Stimulated activated CD8-positive, alpha-beta memory T cell treated with anti-CD3 and anti-CD28 coated beads, Interleukin-2, amount 100 ng/mL, for 1 hour (primary cell): ENCODE data around the gene OTUB1.
"Not testable (repeated sequence)": the region's sequence is repeated elsewhere in the genome, so short reads cannot be mapped to it uniquely, and the experiment has no call there.

Experiments used
- DNase-seq, 2 donors: peaks; one replicate each; pipeline ENCODE4 v3.0.0-alpha.2; 2020; ENCODE audit warnings: low read depth in 2 of 2

Gene OTUB1

DNA sequence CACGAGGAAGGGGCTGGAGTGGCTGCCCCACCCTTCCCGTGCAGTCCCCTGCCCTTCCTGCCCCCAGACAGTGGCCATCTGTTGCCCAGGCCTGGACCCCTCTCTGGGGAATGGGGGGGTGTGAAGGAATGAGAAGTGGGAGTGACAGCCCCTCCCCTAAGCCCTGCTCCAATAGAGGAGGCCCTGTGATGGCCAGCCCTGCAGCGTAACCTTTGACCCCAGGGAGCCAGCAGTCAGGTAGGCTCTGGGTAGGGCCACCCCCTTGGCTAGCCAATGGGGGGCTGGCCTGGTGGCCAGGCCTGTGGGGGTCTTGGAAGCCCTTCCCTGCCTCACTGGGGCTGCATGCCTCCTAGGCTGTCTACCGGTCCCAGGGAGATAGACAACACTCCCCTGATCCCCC is 56.1 kb downstream of the OTUB1 start:
- no peak for DNase-seq

DNA sequence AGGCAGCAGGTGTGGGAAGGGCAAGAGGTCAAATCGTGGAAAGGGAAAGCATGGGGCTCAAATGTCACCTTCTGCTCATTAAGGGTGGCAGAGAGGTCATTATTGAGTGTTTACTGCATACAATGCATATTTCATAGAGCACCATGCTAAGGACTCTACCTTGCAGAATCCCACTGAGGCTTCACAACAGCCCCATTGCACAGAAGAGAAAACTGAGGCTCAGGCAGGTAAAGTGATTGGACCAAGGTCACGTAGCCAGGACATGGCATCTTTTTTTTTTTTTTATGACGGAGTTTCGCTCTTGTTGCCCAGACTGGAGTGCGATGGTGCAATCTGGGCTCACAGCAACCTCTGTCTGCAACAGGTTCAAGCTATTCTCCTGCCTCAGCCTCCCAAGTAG is 57.3 kb downstream of the OTUB1 start:
- no peak for DNase-seq

DNA sequence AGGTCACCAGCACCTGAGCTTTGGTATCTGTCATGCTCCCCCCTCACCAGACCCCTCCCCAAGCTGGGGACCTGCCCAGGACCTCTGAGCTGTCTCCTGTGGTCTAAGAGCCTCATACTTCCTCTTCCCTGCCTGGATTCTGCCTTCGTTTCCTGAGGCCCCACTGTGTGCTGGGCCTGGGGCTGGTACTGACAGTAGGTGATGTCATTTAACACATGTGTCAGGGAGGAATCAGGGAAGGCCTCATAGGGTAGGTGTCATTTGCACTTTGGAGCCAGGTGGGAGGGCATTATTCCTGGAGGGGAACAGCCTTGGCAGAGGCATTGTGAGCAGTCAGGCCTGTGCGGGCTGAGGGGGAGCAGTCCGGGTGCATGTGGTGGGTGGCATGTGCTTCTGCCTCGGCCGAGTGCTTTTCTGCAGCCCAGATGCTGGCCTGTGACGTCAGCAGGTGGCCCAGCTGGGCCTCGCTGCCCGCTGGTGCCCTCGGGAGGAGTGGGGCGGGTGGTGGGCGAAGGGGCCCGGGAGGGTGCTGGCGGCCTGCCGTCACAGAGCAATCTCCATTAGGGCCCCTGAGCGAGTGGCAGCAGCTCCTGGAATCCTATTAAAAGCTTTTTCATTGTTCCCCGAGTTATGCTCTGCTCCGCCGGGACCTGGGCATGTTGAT is 58.6 kb downstream of the OTUB1 start:
- no peak for DNase-seq

DNA sequence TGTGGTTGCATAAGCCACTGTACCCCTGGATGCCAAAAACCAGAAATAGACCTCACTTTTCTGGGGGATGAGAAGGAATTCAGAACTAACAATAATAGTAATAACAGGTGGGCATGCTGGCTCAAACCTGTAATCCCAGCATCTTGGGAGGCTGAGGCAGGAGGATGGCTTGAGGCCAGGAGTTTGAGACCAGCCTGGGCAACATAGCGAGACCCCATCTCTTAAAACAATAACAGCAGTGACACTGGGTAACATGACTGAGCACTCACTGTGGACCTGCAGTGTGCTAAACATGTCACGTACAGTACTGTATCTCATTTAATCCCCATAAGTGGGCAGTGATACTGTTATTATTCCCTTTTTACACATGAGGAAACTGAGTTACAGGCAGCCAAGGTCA is 59.5 kb downstream of the OTUB1 start:
- no peak for DNase-seq

GRCh38 chr11:64047373-64047772 is 61.1 kb downstream of the OTUB1 start:
- DNase-seq = not testable (repeated sequence)
